Hippocampal formation (tissue), 2 donors: ENCODE measurements around the gene SIVA1.

ENCODE experiments used
- DNase-seq, 2 donors: peaks; one replicate each; lab custom pipeline; 2025; lab: John Stamatoyannopoulos, UW

Gene SIVA1

GRCh38 chr14:104784846-104785707, 32.1 kb downstream of the SIVA1 start:
- DNase-seq, result no peak

- DNase-seq, result no peak
Observed at GRCh38 chr14:104785708-104786080, 32.7 kb downstream of the SIVA1 start.

- DNase-seq, result no peak
Observed at GRCh38 chr14:104786091-104786586, 33.2 kb downstream of the SIVA1 start.

GRCh38 chr14:104786726-104787675, 34.1 kb downstream of the SIVA1 start:
- no peak for DNase-seq

GRCh38 chr14:104787736-104788135, 34.8 kb downstream of the SIVA1 start:
- no peak for DNase-seq

GRCh38 chr14:104788161-104788818, 35.3 kb downstream of the SIVA1 start:
- DNase-seq, result no peak

GRCh38 chr14:104788873-104789663, 36.1 kb downstream of the SIVA1 start:
- no peak for DNase-seq

- no peak for DNase-seq
Observed at GRCh38 chr14:104789752-104790743, 37.1 kb downstream of the SIVA1 start.

GRCh38 chr14:104791425-104791824, 38.5 kb downstream of the SIVA1 start:
- no peak for DNase-seq

GRCh38 chr14:104792101-104792884, 39.3 kb downstream of the SIVA1 start:
- DNase-seq, result no peak

- DNase-seq, result no peak
Observed at GRCh38 chr14:104792945-104793702, 40.2 kb downstream of the SIVA1 start.

GRCh38 chr14:104793703-104793959, 40.7 kb downstream of the SIVA1 start:
- DNase-seq, result no peak

- DNase-seq, result no peak
Observed at GRCh38 chr14:104794099-104794498, 41.2 kb downstream of the SIVA1 start.

GRCh38 chr14:104794631-104794992, 41.7 kb downstream of the SIVA1 start:
- no peak for DNase-seq

GRCh38 chr14:104794993-104795780, 42.2 kb downstream of the SIVA1 start, which contains the start of gene AKT1:
Gene AKT1, minus strand, starts transcription at chr14:104795748. Its CDS starts 3,105 bp downstream, at chr14:104792643.
- no peak for DNase-seq

GRCh38 chr14:104795781-104796686, 43.1 kb downstream of the SIVA1 start:
- peak in 1 of 2 donors; percentile 32 for DNase-seq

GRCh38 chr14:104796687-104797081, 43.7 kb downstream of the SIVA1 start:
- DNase-seq, result no peak
